NCI-H2107 (cell line): ENCODE measurements around the gene PCA3.

ENCODE experiments used
- DNase-seq: peaks from one replicate; lab custom pipeline; 2025; lab: John Stamatoyannopoulos, UW

Gene PCA3

GRCh38 chr9:76756941-76757673 lies 7.1 kb upstream of the PCA3 start:
- DNase-seq, result no peak

GRCh38 chr9:76758476-76758875 lies 5.8 kb upstream of the PCA3 start:
- no peak for DNase-seq

GRCh38 chr9:76759732-76760131 lies 4.5 kb upstream of the PCA3 start:
- peak; percentile 25 for DNase-seq

GRCh38 chr9:76761448-76761847 lies 2.8 kb upstream of the PCA3 start:
- DNase-seq, result no peak

- DNase-seq, result no peak
Measured at GRCh38 chr9:76766126-76766525, 1.9 kb downstream of the PCA3 start.

GRCh38 chr9:76772686-76773445 lies 8.6 kb downstream of the PCA3 start:
- no peak for DNase-seq

- DNase-seq, result no peak
Measured at GRCh38 chr9:76784881-76785280, 20.6 kb downstream of the PCA3 start.

- no peak for DNase-seq
Measured at GRCh38 chr9:76785501-76785900, 21.3 kb downstream of the PCA3 start.

- DNase-seq, result no peak
Measured at GRCh38 chr9:76787677-76788076, 23.4 kb downstream of the PCA3 start.

- DNase-seq, result no peak
Measured at GRCh38 chr9:76789840-76790239, 25.6 kb downstream of the PCA3 start.

- no peak for DNase-seq
Measured at GRCh38 chr9:76793784-76794431, 29.7 kb downstream of the PCA3 start.

GRCh38 chr9:76796296-76796695 lies 32.1 kb downstream of the PCA3 start:
- no peak for DNase-seq

GRCh38 chr9:76798527-76798926 lies 34.3 kb downstream of the PCA3 start:
- no peak for DNase-seq

- no peak for DNase-seq
Measured at GRCh38 chr9:76799473-76799872, 35.2 kb downstream of the PCA3 start.

GRCh38 chr9:76800901-76801300 lies 36.7 kb downstream of the PCA3 start:
- no peak for DNase-seq

- DNase-seq, result no peak
Measured at GRCh38 chr9:76803083-76803482, 38.8 kb downstream of the PCA3 start.

GRCh38 chr9:76803762-76804161 lies 39.5 kb downstream of the PCA3 start:
- no peak for DNase-seq

- DNase-seq, result no peak
Measured at GRCh38 chr9:76808636-76809035, 44.4 kb downstream of the PCA3 start.

GRCh38 chr9:76810377-76810957 lies 46.2 kb downstream of the PCA3 start:
- DNase-seq, result no peak

- no peak for DNase-seq
Measured at GRCh38 chr9:76812591-76812990, 48.4 kb downstream of the PCA3 start.

- no peak for DNase-seq
Measured at GRCh38 chr9:76817489-76817888, 53.3 kb downstream of the PCA3 start.

GRCh38 chr9:76818271-76818670 lies 54.0 kb downstream of the PCA3 start:
- no peak for DNase-seq

GRCh38 chr9:76820431-76820830 lies 56.2 kb downstream of the PCA3 start:
- DNase-seq, result no peak
